ENCODE measurements around the gene LZTR1.

DNA sequence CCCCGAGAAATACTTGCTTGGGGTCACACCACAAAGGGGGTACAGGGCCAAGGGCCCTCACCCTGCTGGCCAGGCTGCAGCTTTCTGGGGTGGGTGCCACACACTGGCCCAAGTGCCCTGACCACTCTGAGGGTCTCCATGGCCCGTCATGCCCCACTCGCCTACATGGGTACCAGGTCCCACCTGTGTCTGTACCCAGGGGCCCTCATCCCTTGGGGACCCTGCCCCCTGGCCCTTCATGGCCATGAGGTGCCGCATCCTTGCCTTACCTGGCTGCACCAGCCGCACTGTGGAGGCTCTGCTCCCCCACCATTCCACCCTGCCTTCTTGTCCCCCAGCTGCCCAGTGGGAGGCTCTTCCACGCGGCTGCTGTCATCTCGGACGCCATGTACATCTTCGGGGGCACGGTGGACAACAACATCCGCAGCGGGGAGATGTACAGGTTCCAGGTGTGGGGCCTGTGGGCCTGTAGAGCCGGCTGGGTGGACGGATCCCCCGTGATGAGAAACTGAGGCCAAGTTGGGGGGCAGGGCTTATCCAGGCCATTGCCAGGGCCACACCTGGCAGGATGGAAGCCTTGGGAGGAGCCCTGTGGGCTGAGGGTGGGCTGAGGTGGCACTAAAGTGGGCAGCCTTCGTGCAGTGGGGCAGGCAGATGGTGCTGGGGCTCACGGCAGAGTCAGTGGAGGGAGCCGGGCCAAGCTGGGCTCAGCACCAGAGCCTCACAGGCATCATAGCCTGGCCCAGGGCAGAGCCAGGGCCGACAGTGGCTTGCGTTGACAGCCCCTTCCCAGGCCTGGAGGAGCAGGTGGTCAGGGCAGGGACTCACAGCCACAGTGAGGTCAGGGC, 10.6 kb downstream of the LZTR1 start:
- TF ChIP-seq EZH2 (IDR thresholded peaks at IDR 0.05) (no peak), POLR2AphosphoS5 (IDR thresholded peaks at IDR 0.05; ENCODE audit: borderline replicate concordance, low read depth, low read length) (no peak), FOXP2 (optimal IDR thresholded peaks at IDR 0.05; ENCODE audit: control extremely low read depth, extremely low read length, insufficient read depth) (no peak)
